SKM-1 (cell line): ENCODE results near the gene RUFY4.
A peak's percentile ranks its signal among the peaks of the same experiment; 100 is the strongest.
"Not testable (repeated sequence)": the region's sequence is repeated elsewhere in the genome, so short reads cannot be mapped to it uniquely, and the experiment has no call there.

Experiments used
- DNase-seq: peaks from one replicate; lab custom pipeline; 2025; ENCODE audit not compliant: unreplicated experiment; lab: John Stamatoyannopoulos, UW

RUFY4 gene

GRCh38 chr2:218081063-218081462, 12.0 kb downstream of the RUFY4 start:
- DNase-seq = peak; percentile 26

- DNase-seq = no peak
Observed at GRCh38 chr2:218081695-218082094, 12.6 kb downstream of the RUFY4 start.

GRCh38 chr2:218082586-218083351, 13.7 kb downstream of the RUFY4 start:
- DNase-seq = no peak

GRCh38 chr2:218083352-218083676, 14.3 kb downstream of the RUFY4 start:
- DNase-seq = no peak

GRCh38 chr2:218086478-218086877, 17.4 kb downstream of the RUFY4 start:
- DNase-seq = no peak

- DNase-seq = no peak
Observed at GRCh38 chr2:218089259-218089658, 20.2 kb downstream of the RUFY4 start.

- DNase-seq = peak; percentile 83
Observed at GRCh38 chr2:218091746-218092145, 22.7 kb downstream of the RUFY4 start.

- peak; percentile 5 for DNase-seq
Observed at GRCh38 chr2:218093879-218094278, 24.8 kb downstream of the RUFY4 start.

GRCh38 chr2:218095853-218096252, 26.8 kb downstream of the RUFY4 start:
- DNase-seq = no peak

- DNase-seq = no peak
Observed at GRCh38 chr2:218097975-218098374, 28.9 kb downstream of the RUFY4 start.

GRCh38 chr2:218108834-218109233, 39.8 kb downstream of the RUFY4 start:
- DNase-seq = not testable (repeated sequence)

GRCh38 chr2:218121789-218122188, 52.7 kb downstream of the RUFY4 start:
- DNase-seq = not testable (repeated sequence)

GRCh38 chr2:218122286-218122685, 53.2 kb downstream of the RUFY4 start:
- not testable (repeated sequence) for DNase-seq

GRCh38 chr2:218123986-218124385, 54.9 kb downstream of the RUFY4 start:
- no peak for DNase-seq

GRCh38 chr2:218125095-218125494, 56.0 kb downstream of the RUFY4 start:
- peak; percentile 33 for DNase-seq

- DNase-seq = peak; percentile 89
Observed at GRCh38 chr2:218125626-218126080, 56.6 kb downstream of the RUFY4 start, which contains the start of gene CXCR2. Gene CXCR2 (plus strand): TSS chr2:218126028. CDS start chr2:218134802, 8,774 bp downstream.

GRCh38 chr2:218127929-218128455, 58.9 kb downstream of the RUFY4 start:
- DNase-seq = no peak

- DNase-seq = peak; percentile 14
Observed at GRCh38 chr2:218128781-218129457, 59.9 kb downstream of the RUFY4 start.

- no peak for DNase-seq
Observed at GRCh38 chr2:218129458-218130135, 60.5 kb downstream of the RUFY4 start.

GRCh38 chr2:218130377-218130776, 61.3 kb downstream of the RUFY4 start:
- no peak for DNase-seq

- no peak for DNase-seq
Observed at GRCh38 chr2:218130822-218131221, 61.8 kb downstream of the RUFY4 start.

- no peak for DNase-seq
Observed at GRCh38 chr2:218137514-218137913, 68.5 kb downstream of the RUFY4 start.
